ENCODE measurements around the gene UBE2U.
A peak's percentile ranks its signal among the peaks of the same experiment; 100 is the strongest.

UBE2U gene

GRCh38 chr1:64229307-64229706, 25.9 kb downstream of the UBE2U start (continued):
- TF ChIP-seq PRDM1 (tag by site-specific recombination; IDR thresholded peaks at IDR 0.05) (no peak), ZNF677 (tag by site-specific recombination; IDR thresholded peaks at IDR 0.05) (no peak), ZNF221 (tag by site-specific recombination; IDR thresholded peaks at IDR 0.05; ENCODE audit: borderline replicate concordance) (no peak), ZNF585B (tag by site-specific recombination; IDR thresholded peaks at IDR 0.05) (no peak), ZNF19 (tag by site-specific recombination; IDR thresholded peaks at IDR 0.05; ENCODE audit: low read depth) (no peak), ZNF521 (tag by site-specific recombination; IDR thresholded peaks at IDR 0.05) (no peak), HOXC10 (CRISPR knock-in tag; IDR thresholded peaks at IDR 0.05) (no peak), ZNF433 (tag by site-specific recombination; IDR thresholded peaks at IDR 0.05; ENCODE audit: low read depth) (no peak), ZBTB48 (tag by site-specific recombination; IDR thresholded peaks at IDR 0.05) (no peak), ZNF266 (tag by site-specific recombination; IDR thresholded peaks at IDR 0.05; ENCODE audit: low read depth) (no peak), ZNF335 (tag by site-specific recombination; conservative IDR thresholded peaks at IDR 0.05) (no peak), HIC1 (tag by site-specific recombination; IDR thresholded peaks at IDR 0.05) (no peak), ZFHX2 (tag by site-specific recombination; conservative IDR thresholded peaks at IDR 0.05) (no peak), ZSCAN30 (tag by site-specific recombination; IDR thresholded peaks at IDR 0.05) (peak; percentile 72; the same call in 1 of the 2 replicates), ZNF843 (tag by site-specific recombination; IDR thresholded peaks at IDR 0.05) (peak; percentile 89), ZNF174 (tag by site-specific recombination; IDR thresholded peaks at IDR 0.05) (no peak), EGR2 (tag by site-specific recombination; IDR thresholded peaks at IDR 0.05; ENCODE audit: low read depth) (no peak), REPIN1 (tag by site-specific recombination; IDR thresholded peaks at IDR 0.05; ENCODE audit: low read depth) (no peak), SCRT1 (tag by site-specific recombination; IDR thresholded peaks at IDR 0.05; ENCODE audit: borderline replicate concordance) (no peak), ZNF776 (tag by site-specific recombination; IDR thresholded peaks at IDR 0.05; ENCODE audit: borderline replicate concordance) (no peak), ZNF404 (tag by site-specific recombination; IDR thresholded peaks at IDR 0.05) (no peak), INSM2 (tag by site-specific recombination; IDR thresholded peaks at IDR 0.05) (0 out of 2 replicates have a peak, but pooled peaks have one; percentile 37), ZEB2 (tag by site-specific recombination; IDR thresholded peaks at IDR 0.05) (no peak), KLF9 (tag by site-specific recombination; IDR thresholded peaks at IDR 0.05; ENCODE audit: low read depth) (no peak), PRDM4 (tag by site-specific recombination; IDR thresholded peaks at IDR 0.05) (peak; percentile 89)
- TF ChIP-seq, protein P1, sequence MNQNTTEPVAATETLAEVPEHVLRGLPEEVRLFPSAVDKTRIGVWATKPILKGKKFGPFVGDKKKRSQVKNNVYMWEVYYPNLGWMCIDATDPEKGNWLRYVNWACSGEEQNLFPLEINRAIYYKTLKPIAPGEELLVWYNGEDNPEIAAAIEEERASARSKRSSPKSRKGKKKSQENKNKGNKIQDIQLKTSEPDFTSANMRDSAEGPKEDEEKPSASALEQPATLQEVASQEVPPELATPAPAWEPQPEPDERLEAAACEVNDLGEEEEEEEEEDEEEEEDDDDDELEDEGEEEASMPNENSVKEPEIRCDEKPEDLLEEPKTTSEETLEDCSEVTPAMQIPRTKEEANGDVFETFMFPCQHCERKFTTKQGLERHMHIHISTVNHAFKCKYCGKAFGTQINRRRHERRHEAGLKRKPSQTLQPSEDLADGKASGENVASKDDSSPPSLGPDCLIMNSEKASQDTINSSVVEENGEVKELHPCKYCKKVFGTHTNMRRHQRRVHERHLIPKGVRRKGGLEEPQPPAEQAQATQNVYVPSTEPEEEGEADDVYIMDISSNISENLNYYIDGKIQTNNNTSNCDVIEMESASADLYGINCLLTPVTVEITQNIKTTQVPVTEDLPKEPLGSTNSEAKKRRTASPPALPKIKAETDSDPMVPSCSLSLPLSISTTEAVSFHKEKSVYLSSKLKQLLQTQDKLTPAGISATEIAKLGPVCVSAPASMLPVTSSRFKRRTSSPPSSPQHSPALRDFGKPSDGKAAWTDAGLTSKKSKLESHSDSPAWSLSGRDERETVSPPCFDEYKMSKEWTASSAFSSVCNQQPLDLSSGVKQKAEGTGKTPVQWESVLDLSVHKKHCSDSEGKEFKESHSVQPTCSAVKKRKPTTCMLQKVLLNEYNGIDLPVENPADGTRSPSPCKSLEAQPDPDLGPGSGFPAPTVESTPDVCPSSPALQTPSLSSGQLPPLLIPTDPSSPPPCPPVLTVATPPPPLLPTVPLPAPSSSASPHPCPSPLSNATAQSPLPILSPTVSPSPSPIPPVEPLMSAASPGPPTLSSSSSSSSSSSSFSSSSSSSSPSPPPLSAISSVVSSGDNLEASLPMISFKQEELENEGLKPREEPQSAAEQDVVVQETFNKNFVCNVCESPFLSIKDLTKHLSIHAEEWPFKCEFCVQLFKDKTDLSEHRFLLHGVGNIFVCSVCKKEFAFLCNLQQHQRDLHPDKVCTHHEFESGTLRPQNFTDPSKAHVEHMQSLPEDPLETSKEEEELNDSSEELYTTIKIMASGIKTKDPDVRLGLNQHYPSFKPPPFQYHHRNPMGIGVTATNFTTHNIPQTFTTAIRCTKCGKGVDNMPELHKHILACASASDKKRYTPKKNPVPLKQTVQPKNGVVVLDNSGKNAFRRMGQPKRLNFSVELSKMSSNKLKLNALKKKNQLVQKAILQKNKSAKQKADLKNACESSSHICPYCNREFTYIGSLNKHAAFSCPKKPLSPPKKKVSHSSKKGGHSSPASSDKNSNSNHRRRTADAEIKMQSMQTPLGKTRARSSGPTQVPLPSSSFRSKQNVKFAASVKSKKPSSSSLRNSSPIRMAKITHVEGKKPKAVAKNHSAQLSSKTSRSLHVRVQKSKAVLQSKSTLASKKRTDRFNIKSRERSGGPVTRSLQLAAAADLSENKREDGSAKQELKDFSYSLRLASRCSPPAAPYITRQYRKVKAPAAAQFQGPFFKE (tag by site-specific recombination; IDR thresholded peaks at IDR 0.05; ENCODE audit: borderline replicate concordance), result no peak
- TF ChIP-seq, protein P2, sequence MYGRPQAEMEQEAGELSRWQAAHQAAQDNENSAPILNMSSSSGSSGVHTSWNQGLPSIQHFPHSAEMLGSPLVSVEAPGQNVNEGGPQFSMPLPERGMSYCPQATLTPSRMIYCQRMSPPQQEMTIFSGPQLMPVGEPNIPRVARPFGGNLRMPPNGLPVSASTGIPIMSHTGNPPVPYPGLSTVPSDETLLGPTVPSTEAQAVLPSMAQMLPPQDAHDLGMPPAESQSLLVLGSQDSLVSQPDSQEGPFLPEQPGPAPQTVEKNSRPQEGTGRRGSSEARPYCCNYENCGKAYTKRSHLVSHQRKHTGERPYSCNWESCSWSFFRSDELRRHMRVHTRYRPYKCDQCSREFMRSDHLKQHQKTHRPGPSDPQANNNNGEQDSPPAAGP (tag by site-specific recombination; IDR thresholded peaks at IDR 0.05), result no peak
